ENCODE results near the gene MYO9A. TPM values are rescaled to one million over a fixed set of nuclear protein-coding genes. Genes with fewer than 3 reads are reported as not detected.

MYO9A gene
- total RNA-seq, 1 donor from 2014 or later = 111 TPM

GRCh38 chr15:72096796-72097195 is 21.2 kb downstream of the MYO9A start:
- no peak for TF ChIP-seq CTCF (IDR thresholded peaks at IDR 0.05; ENCODE audit: partially characterized antibody, unreplicated experiment)
- no peak overlapping the region for H3K4me3 Mint-ChIP-seq (ENCODE audit: unreplicated experiment)
- no peak overlapping the region for H3K27ac Mint-ChIP-seq (ENCODE audit: unreplicated experiment)
- no peak for DNase-seq
- peaks cover 6% of the 10 kb centered on the region for H3K27me3 Mint-ChIP-seq (ENCODE audit: unreplicated experiment)
- H3K4me1 Mint-ChIP-seq (ENCODE audit: low read depth, unreplicated experiment) = peaks cover 3% of the 10 kb centered on the region
- H3K9me3 Mint-ChIP-seq (ENCODE audit: unreplicated experiment) = peaks cover 9% of the 10 kb centered on the region
- peaks cover 7% of the 10 kb centered on the region for H3K36me3 Mint-ChIP-seq (ENCODE audit: unreplicated experiment)

- no peak for TF ChIP-seq CTCF (IDR thresholded peaks at IDR 0.05; ENCODE audit: partially characterized antibody, unreplicated experiment)
- Mint-ChIP-seq H3K9me3 (ENCODE audit: unreplicated experiment) (peaks cover 4% of the 10 kb centered on the region), H3K4me1 (ENCODE audit: low read depth, unreplicated experiment) (peaks cover 4% of the 10 kb centered on the region), H3K4me3 (ENCODE audit: unreplicated experiment) (no peak overlapping the region), H3K36me3 (ENCODE audit: unreplicated experiment) (peaks cover 7% of the 10 kb centered on the region), H3K27me3 (ENCODE audit: unreplicated experiment) (peaks cover 2% of the 10 kb centered on the region), H3K27ac (ENCODE audit: unreplicated experiment) (no peak overlapping the region)
- no peak for DNase-seq
Observed at GRCh38 chr15:72092691-72093090, 25.3 kb downstream of the MYO9A start.

GRCh38 chr15:72092006-72092405 is 25.9 kb downstream of the MYO9A start:
- no peak overlapping the region for H3K4me3 Mint-ChIP-seq (ENCODE audit: unreplicated experiment)
- no peak for DNase-seq
- H3K27me3 Mint-ChIP-seq (ENCODE audit: unreplicated experiment) = peaks cover 2% of the 10 kb centered on the region
- peaks cover 7% of the 10 kb centered on the region for H3K4me1 Mint-ChIP-seq (ENCODE audit: low read depth, unreplicated experiment)
- peaks cover 4% of the 10 kb centered on the region for H3K9me3 Mint-ChIP-seq (ENCODE audit: unreplicated experiment)
- TF ChIP-seq CTCF (IDR thresholded peaks at IDR 0.05; ENCODE audit: partially characterized antibody, unreplicated experiment) = no peak
- peaks cover 7% of the 10 kb centered on the region for H3K36me3 Mint-ChIP-seq (ENCODE audit: unreplicated experiment)
- H3K27ac Mint-ChIP-seq (ENCODE audit: unreplicated experiment) = no peak overlapping the region

GRCh38 chr15:72086920-72087648 is 30.9 kb downstream of the MYO9A start:
- no peak for TF ChIP-seq CTCF (IDR thresholded peaks at IDR 0.05; ENCODE audit: partially characterized antibody, unreplicated experiment)
- no peak for DNase-seq
- Mint-ChIP-seq H3K27me3 (ENCODE audit: unreplicated experiment) (no peaks in the 10 kb centered on the region), H3K36me3 (ENCODE audit: unreplicated experiment) (peaks cover 21% of the 10 kb centered on the region), H3K4me3 (ENCODE audit: unreplicated experiment) (no peak overlapping the region), H3K9me3 (ENCODE audit: unreplicated experiment) (peaks cover 7% of the 10 kb centered on the region), H3K27ac (ENCODE audit: unreplicated experiment) (no peak overlapping the region), H3K4me1 (ENCODE audit: low read depth, unreplicated experiment) (peaks cover 3% of the 10 kb centered on the region)

- peaks cover 21% of the 10 kb centered on the region for H3K36me3 Mint-ChIP-seq (ENCODE audit: unreplicated experiment)
- no peaks in the 10 kb centered on the region for H3K27me3 Mint-ChIP-seq (ENCODE audit: unreplicated experiment)
- no peak overlapping the region for H3K4me3 Mint-ChIP-seq (ENCODE audit: unreplicated experiment)
- peaks cover 7% of the 10 kb centered on the region for H3K9me3 Mint-ChIP-seq (ENCODE audit: unreplicated experiment)
- H3K4me1 Mint-ChIP-seq (ENCODE audit: low read depth, unreplicated experiment) = peaks cover 3% of the 10 kb centered on the region
- no peak overlapping the region for H3K27ac Mint-ChIP-seq (ENCODE audit: unreplicated experiment)
- no peak for DNase-seq
- no peak for TF ChIP-seq CTCF (IDR thresholded peaks at IDR 0.05; ENCODE audit: partially characterized antibody, unreplicated experiment)
Observed at GRCh38 chr15:72086010-72086697, 31.8 kb downstream of the MYO9A start.
